Astrocyte (in vitro differentiated cells and primary cell): ENCODE data around the gene CNTN1. TPM values are rescaled to one million over a fixed set of nuclear protein-coding genes. Genes with fewer than 3 reads are reported as not detected.

Source experiments
- DNase-seq: peaks from one replicate; pipeline ENCODE4 v3.0.0-alpha.2; 2010; ENCODE audit warnings: low read depth
- FAIRE-seq: peaks from 2 replicates; lab custom pipeline; 2011; peaks lifted over from hg19 to GRCh38; lab: Jason Lieb, UNC
- H2AFZ ChIP-seq: 2 replicates; pipeline ENCODE4 v1.6.0; 2012; ENCODE audit warnings: low read depth, low read length, inconsistent platforms
- H3K27ac ChIP-seq: 2 replicates; pipeline ENCODE4 v1.5.1; 2011; ENCODE audit warnings: low read depth, low read length, inconsistent platforms
- H3K27me3 ChIP-seq: 2 replicates; pipeline ENCODE4 v1.6.0; 2011; ENCODE audit warnings: low read length, inconsistent platforms; ENCODE audit not compliant: insufficient read depth
- H3K36me3 ChIP-seq: 2 replicates; pipeline ENCODE4 v1.5.1; 2011; ENCODE audit warnings: low read length, inconsistent platforms; ENCODE audit not compliant: insufficient read depth
- H3K4me1 ChIP-seq: 2 replicates; pipeline ENCODE4 v1.5.1; 2011; ENCODE audit warnings: low read length, inconsistent platforms; ENCODE audit not compliant: insufficient read depth
- H3K4me2 ChIP-seq: 2 replicates; pipeline ENCODE4 v1.6.0; 2012; ENCODE audit warnings: low read length, inconsistent platforms
- H3K4me3 ChIP-seq: 2 replicates; pipeline ENCODE4 v1.5.1; 2011; ENCODE audit warnings: low read depth, mild to moderate bottlenecking, low read length, inconsistent platforms; ENCODE audit not compliant: insufficient read depth
- H3K79me2 ChIP-seq: 2 replicates; pipeline ENCODE4 v1.6.0; 2012; ENCODE audit warnings: mild to moderate bottlenecking, low read length, inconsistent platforms; ENCODE audit not compliant: insufficient read depth
- H3K9ac ChIP-seq: 2 replicates; pipeline ENCODE4 v1.6.0; 2012; ENCODE audit warnings: mild to moderate bottlenecking, low read length, inconsistent platforms
- H3K9me3 ChIP-seq: 2 replicates; pipeline ENCODE4 v1.5.1; 2012; ENCODE audit warnings: low read depth, mild to moderate bottlenecking, low read length, inconsistent platforms; ENCODE audit not compliant: insufficient read depth
- H4K20me1 ChIP-seq: 2 replicates; pipeline ENCODE4 v1.6.0; 2012; ENCODE audit warnings: low read length, inconsistent platforms; ENCODE audit not compliant: insufficient read depth
- H3K27ac Mint-ChIP-seq: one replicate; pipeline ENCODE4 v1.8.0; 2021; ENCODE audit warnings: mild to moderate bottlenecking, mixed read lengths; ENCODE audit not compliant: unreplicated experiment
- H3K27me3 Mint-ChIP-seq: one replicate; pipeline ENCODE4 v1.8.0; 2021; ENCODE audit warnings: low read depth, mixed read lengths; ENCODE audit not compliant: unreplicated experiment
- H3K36me3 Mint-ChIP-seq: one replicate; pipeline ENCODE4 v1.8.0; 2021; ENCODE audit warnings: low read depth, mixed read lengths; ENCODE audit not compliant: unreplicated experiment
- H3K4me1 Mint-ChIP-seq: one replicate; pipeline ENCODE4 v1.8.0; 2021; ENCODE audit warnings: low read depth, mixed read lengths; ENCODE audit not compliant: unreplicated experiment
- H3K4me3 Mint-ChIP-seq: one replicate; pipeline ENCODE4 v1.8.0; 2021; ENCODE audit warnings: mild to moderate bottlenecking, moderate library complexity, mixed read lengths; ENCODE audit not compliant: unreplicated experiment
- H3K9me3 Mint-ChIP-seq: one replicate; pipeline ENCODE4 v1.8.0; 2021; ENCODE audit warnings: mild to moderate bottlenecking, mixed read lengths; ENCODE audit not compliant: unreplicated experiment
- CTCF ChIP-seq: IDR thresholded peaks from 2 replicates; pipeline ENCODE4 v1.5.1; 2011; ENCODE audit warnings: low read depth, mild to moderate bottlenecking, inconsistent platforms, low read length, moderate library complexity; ENCODE audit not compliant: insufficient read depth
- EZH2 ChIP-seq: IDR thresholded peaks from 2 replicates; pipeline ENCODE4 v1.6.1; 2012; ENCODE audit warnings: mild to moderate bottlenecking, low read length, inconsistent platforms; ENCODE audit not compliant: insufficient read depth
- total RNA-seq: library from RNA; stranded (reverse); gene quantifications from 2 replicates; pipeline ENCODE4 v1.2.1, GENCODE V29; 2021

The CNTN1 gene
- total RNA-seq, 1 donor from 2014 or later, result 2.1 TPM

GRCh38 chr12:41051954-41052353 lies 359.7 kb downstream of the CNTN1 start:
- TF ChIP-seq CTCF (no peak), EZH2 (no peak)
- no peaks in the 10 kb centered on the region for H3K4me1 ChIP-seq
- H3K36me3 Mint-ChIP-seq, result no peaks in the 10 kb centered on the region
- no peak overlapping the region for H3K4me3 ChIP-seq
- no peaks in the 10 kb centered on the region for H3K36me3 ChIP-seq
- no peak overlapping the region for H3K4me3 Mint-ChIP-seq
- H3K9me3 ChIP-seq, result no peaks in the 10 kb centered on the region
- no peaks in the 10 kb centered on the region for H4K20me1 ChIP-seq
- H3K9ac ChIP-seq, result no peak overlapping the region
- DNase-seq (no peak), FAIRE-seq (no peak)
- no peaks in the 10 kb centered on the region for H3K27me3 Mint-ChIP-seq
- H3K79me2 ChIP-seq, result no peaks in the 10 kb centered on the region
- peaks cover 10% of the 10 kb centered on the region for H3K4me1 Mint-ChIP-seq
- no peaks in the 10 kb centered on the region for H3K27me3 ChIP-seq
- H2AFZ ChIP-seq, result no peak overlapping the region
- no peak overlapping the region for H3K27ac Mint-ChIP-seq
- no peaks in the 10 kb centered on the region for H3K9me3 Mint-ChIP-seq
- H3K27ac ChIP-seq, result no peak overlapping the region
- H3K4me2 ChIP-seq, result no peak overlapping the region

GRCh38 chr12:41052441-41052840 lies 360.2 kb downstream of the CNTN1 start:
- Histone ChIP-seq H4K20me1 (no peaks in the 10 kb centered on the region), H3K36me3 (no peaks in the 10 kb centered on the region), H3K27me3 (no peaks in the 10 kb centered on the region), H3K4me3 (no peak overlapping the region), H3K9me3 (no peaks in the 10 kb centered on the region), H3K27ac (no peak overlapping the region), H3K9ac (no peak overlapping the region), H3K4me2 (no peak overlapping the region), H3K4me1 (no peaks in the 10 kb centered on the region), H3K79me2 (no peaks in the 10 kb centered on the region), H2AFZ (no peak overlapping the region)
- TF ChIP-seq CTCF (no peak), EZH2 (no peak)
- Mint-ChIP-seq H3K36me3 (no peaks in the 10 kb centered on the region), H3K9me3 (no peaks in the 10 kb centered on the region), H3K4me1 (peaks cover 10% of the 10 kb centered on the region), H3K27ac (no peak overlapping the region), H3K27me3 (no peaks in the 10 kb centered on the region), H3K4me3 (no peak overlapping the region)
- FAIRE-seq (no peak), DNase-seq (no peak)

GRCh38 chr12:41053046-41053445 lies 360.8 kb downstream of the CNTN1 start:
- H3K4me3 Mint-ChIP-seq, result no peak overlapping the region
- no peak for DNase-seq
- no peaks in the 10 kb centered on the region for H3K4me1 ChIP-seq
- no peaks in the 10 kb centered on the region for H4K20me1 ChIP-seq
- H3K79me2 ChIP-seq, result no peaks in the 10 kb centered on the region
- peaks cover 10% of the 10 kb centered on the region for H3K4me1 Mint-ChIP-seq
- H3K27ac Mint-ChIP-seq, result no peak overlapping the region
- no peaks in the 10 kb centered on the region for H3K36me3 ChIP-seq
- no peak overlapping the region for H3K27ac ChIP-seq
- H3K4me3 ChIP-seq, result no peak overlapping the region
- no peak overlapping the region for H3K4me2 ChIP-seq
- no peak overlapping the region for H2AFZ ChIP-seq
- TF ChIP-seq EZH2, result no peak
- TF ChIP-seq CTCF, result no peak
- H3K9ac ChIP-seq, result no peak overlapping the region
- H3K9me3 Mint-ChIP-seq, result no peaks in the 10 kb centered on the region
- no peaks in the 10 kb centered on the region for H3K27me3 ChIP-seq
- no peaks in the 10 kb centered on the region for H3K27me3 Mint-ChIP-seq
- no peaks in the 10 kb centered on the region for H3K9me3 ChIP-seq
- no peaks in the 10 kb centered on the region for H3K36me3 Mint-ChIP-seq
- FAIRE-seq, result no peak
